K562 (cell line): ENCODE measurements around the gene CYCS. TPM values are rescaled to one million over a fixed set of nuclear protein-coding genes. Genes with fewer than 3 reads are reported as not detected.

Experiments
- ATAC-seq: fragments of 200-7000 bp; cut with Tn5 transposase; 3 replicates; pipeline ENCODE4 v1.9.1; 2020; ENCODE audit warnings: moderate library complexity
- BruUV-seq: library from RNA; stranded (reverse); fragments of 400-500 nt; replicated peaks from 2 replicates; lab custom pipeline; 2021; lab: Mats Ljungman, UMichigan
- CTCF ChIA-PET: fragments of 300-600 bp; formaldehyde crosslinking; extraction: SDS; loops from one replicate; lab custom pipeline; 2021; ENCODE audit warnings: low intra/inter-chr PET ratio; lab: Yijun Ruan, JAX
- POLR2A ChIA-PET: fragments of 300-600, 350-650 bp; sonication (Branson Sonifier 250); formaldehyde crosslinking; extraction: SDS; loops from one replicate; lab custom pipeline; 2021; ENCODE audit warnings: antibody characterized with exemption, inconsistent platforms; lab: Yijun Ruan, JAX
- DNase-seq, 4 experiments: peaks; one replicate each; pipeline versions ENCODE4 v3.0.0 to v3.0.0-alpha.2; 2011 to 2018; ENCODE audit warnings: low spot score in 3 of 4, mixed read lengths in 3 of 4; ENCODE audit errors: extremely low read depth in 1 of 4
- FAIRE-seq: peaks from 2 replicates; lab custom pipeline; 2011; peaks lifted over from hg19 to GRCh38; lab: Jason Lieb, UNC
- H2AFZ ChIP-seq: 2 replicates; pipeline ENCODE4 v1.6.0; 2011; ENCODE audit warnings: low read depth, low read length, control low read depth, inconsistent platforms
- H3K27ac ChIP-seq: fragments of 200-600 bp; 3 replicates; pipeline ENCODE4 v1.8.0; 2011; ENCODE audit warnings: low read depth, mild to moderate bottlenecking, control low read depth, inconsistent platforms, low read length, moderate library complexity, mixed read lengths; ENCODE audit errors: extremely low read depth
- H3K27me3 ChIP-seq, 2 experiments: fragments of 300-600 bp in 1 of 2; 2 replicates in 1 of 2; 3 replicates in 1 of 2; pipeline versions ENCODE4 v1.6.0 to v1.8.0; 2011; ENCODE audit warnings: inconsistent platforms in 2 of 2, low read length in 2 of 2, mild to moderate bottlenecking in 1 of 2, mixed read lengths in 1 of 2, moderate library complexity in 1 of 2; ENCODE audit not compliant: control insufficient read depth in 2 of 2, insufficient read depth in 2 of 2
- H3K36me3 ChIP-seq: fragments of 300-600 bp; 3 replicates; pipeline ENCODE4 v1.8.0; 2011; ENCODE audit warnings: mild to moderate bottlenecking, low read length, inconsistent platforms; ENCODE audit not compliant: control insufficient read depth, insufficient read depth
- H3K4me1 ChIP-seq, 2 experiments: fragments of 200-600 bp in 1 of 2; replicated peaks in 1 of 2; 2 replicates in 1 of 2; 3 replicates in 1 of 2; pipeline versions ENCODE4 v1.5.1 to v1.8.0; 2011; ENCODE audit warnings: inconsistent platforms in 2 of 2, low read length in 2 of 2, mild to moderate bottlenecking in 1 of 2, mixed read lengths in 1 of 2, moderate library complexity in 1 of 2; ENCODE audit not compliant: control insufficient read depth in 2 of 2, insufficient read depth in 2 of 2
- H3K4me2 ChIP-seq: 2 replicates; pipeline ENCODE4 v1.6.1; 2011; ENCODE audit warnings: low read length, control low read depth, inconsistent platforms, mixed read lengths; ENCODE audit not compliant: insufficient read depth
- H3K4me3 ChIP-seq: fragments of 200-600 bp; sonication (generic), shearing (Covaris generic); 2 replicates; pipeline ENCODE4 v1.5.1; 2016; ENCODE audit warnings: control low read depth, inconsistent platforms
- H3K79me2 ChIP-seq: fragments of 200-600 bp; 3 replicates; pipeline ENCODE4 v1.8.0; 2011; ENCODE audit warnings: low read length, inconsistent platforms; ENCODE audit not compliant: control insufficient read depth, insufficient read depth
- H3K9ac ChIP-seq, 2 experiments: 2 replicates each; pipeline versions ENCODE4 v1.6.0 to v1.6.1; 2011; ENCODE audit warnings: low read depth in 2 of 2, low read length in 2 of 2, control low read depth in 1 of 2, inconsistent platforms in 1 of 2, mild to moderate bottlenecking in 1 of 2, mixed read lengths in 1 of 2; ENCODE audit not compliant: insufficient read depth in 1 of 2
- H3K9me1 ChIP-seq: one replicate; pipeline ENCODE4 v1.6.0; 2011; ENCODE audit warnings: inconsistent platforms, mild to moderate bottlenecking, low read length, moderate library complexity; ENCODE audit not compliant: control insufficient read depth, insufficient read depth
- H3K9me3 ChIP-seq: replicated peaks from 2 replicates; pipeline ENCODE4 v1.5.1; 2011; ENCODE audit warnings: low read depth, low read length, inconsistent platforms; ENCODE audit not compliant: control insufficient read depth, insufficient read depth
- H4K20me1 ChIP-seq: replicated peaks from 2 replicates; pipeline ENCODE4 v1.6.1; 2011; ENCODE audit warnings: low read length, inconsistent platforms, mixed read lengths; ENCODE audit not compliant: control insufficient read depth, insufficient read depth
- MTA1 ChIP-seq: fragments of 450-650 bp; IDR thresholded peaks from 2 replicates; pipeline ENCODE4 v1.6.1; 2017; ENCODE audit warnings: borderline replicate concordance
- POLR2B ChIP-seq: fragments of 450-650 bp; IDR thresholded peaks from 2 replicates; pipeline ENCODE4 v1.6.1; 2018; ENCODE audit warnings: low read depth; ENCODE audit not compliant: partially characterized antibody
- RAD51 ChIP-seq: fragments of 450-650 bp; IDR thresholded peaks from 2 replicates; pipeline ENCODE4 v1.7.1; 2016; ENCODE audit warnings: low read depth, mild to moderate bottlenecking, borderline replicate concordance
- SRSF1 ChIP-seq: fragments of 200-400 bp; formaldehyde crosslinking; IDR thresholded peaks from 2 replicates; pipeline ENCODE4 v1.6.1; 2017; ENCODE audit warnings: mild to moderate bottlenecking, low read depth, low read length, moderate library complexity
- SRSF9 ChIP-seq: fragments of 200-400 bp; formaldehyde crosslinking; IDR thresholded peaks from 2 replicates; pipeline ENCODE4 v1.6.1; 2017; ENCODE audit warnings: low read depth, low read length, borderline replicate concordance
- ZNF217 ChIP-seq: sonication (generic); formaldehyde crosslinking; IDR thresholded peaks from 2 replicates; pipeline ENCODE4 v1.8.0; 2022; ENCODE audit warnings: mild to moderate bottlenecking, missing genetic modification reagents
- ZNF274 ChIP-seq: IDR thresholded peaks from 2 replicates; pipeline ENCODE4 v1.6.1; 2011; ENCODE audit warnings: low read depth, mild to moderate bottlenecking, low read length, moderate library complexity, borderline replicate concordance
- ZNF316 ChIP-seq: fragments of 450-650 bp; IDR thresholded peaks from 2 replicates; pipeline ENCODE4 v1.6.1; 2016
- ZNF589 ChIP-seq: fragments of 200-800 bp; sonication (Bioruptor generic); IDR thresholded peaks from 2 replicates; pipeline ENCODE4 v1.6.1; 2016; ENCODE audit warnings: low read depth, missing genetic modification characterization, missing compliant biosample characterization
- WGBS: fragments of 100-300 bp; shearing (Covaris generic); methylation state at CpG from one replicate; pipeline ENCODE4 v1.1.6; 2016; ENCODE audit warnings: low coverage, mixed read lengths; ENCODE audit not compliant: insufficient coverage; ENCODE audit errors: missing lambda C conversion rate; 5-methylcytosine and 5-hydroxymethylcytosine counted together
- in situ Hi-C: fragments of 300-500 bp; cut with MboI; formaldehyde crosslinking; loops from 4 replicates; pipeline ENCODE4 v1.15.0; 2018; ENCODE audit warnings: inconsistent platforms, mixed read lengths
- intact Hi-C: fragments of 100-400 bp; cut with micrococcal nuclease; formaldehyde crosslinking; loops from 2 replicates; pipeline ENCODE4 v1.14.2; 2022
- polyA plus RNA-seq, 8 experiments: library from polyadenylated mRNA; depleted of rRNA in 4 of 8; stranded (reverse) in 5 of 8; unstranded in 3 of 8; fragments of >200 nt; fragmentation: Nextera tagmentation in 2 of 8; fragmentation: Illumina TruSeq in 1 of 8; extraction: Ambion mirVana in 2 of 8; extraction: Trizol in 1 of 8; gene quantifications; 2 replicates each; pipeline versions ENCODE4 v1.2.1 to v1.2.3, GENCODE V29; 2011 to 2014; ENCODE audit warnings: inconsistent platforms in 1 of 8, missing spikeins in 1 of 8
- total RNA-seq, 7 experiments: library from RNA; depleted of rRNA in 6 of 7; stranded (reverse); fragments of >200 nt in 6 of 7; fragmentation: Illumina TruSeq in 2 of 7; extraction: Trizol in 2 of 7; gene quantifications; 2 replicates each; pipeline versions ENCODE4 v1.2.1 to v1.2.3, GENCODE V29; 2011 to 2021; ENCODE audit warnings: low replicate concordance in 1 of 7
- TF ChIP-seq, protein P1 (sequence below): fragments of 450-650 bp; IDR thresholded peaks from 2 replicates; pipeline ENCODE4 v1.6.1; 2016; ENCODE audit warnings: mild to moderate bottlenecking, moderate library complexity
- TF ChIP-seq, protein P2 (sequence below): fragments of 450-650 bp; formaldehyde crosslinking; IDR thresholded peaks from 2 replicates; pipeline ENCODE4 v1.4.0; 2020; ENCODE audit warnings: mild to moderate bottlenecking, moderate library complexity

Gene CYCS
- total and polyA plus RNA-seq, 9 of the 15 experiments (the other 6 are each of a cell fraction or from before 2014, with no cell fraction given) = 206 to 1,425 (median 438) TPM

DNA sequence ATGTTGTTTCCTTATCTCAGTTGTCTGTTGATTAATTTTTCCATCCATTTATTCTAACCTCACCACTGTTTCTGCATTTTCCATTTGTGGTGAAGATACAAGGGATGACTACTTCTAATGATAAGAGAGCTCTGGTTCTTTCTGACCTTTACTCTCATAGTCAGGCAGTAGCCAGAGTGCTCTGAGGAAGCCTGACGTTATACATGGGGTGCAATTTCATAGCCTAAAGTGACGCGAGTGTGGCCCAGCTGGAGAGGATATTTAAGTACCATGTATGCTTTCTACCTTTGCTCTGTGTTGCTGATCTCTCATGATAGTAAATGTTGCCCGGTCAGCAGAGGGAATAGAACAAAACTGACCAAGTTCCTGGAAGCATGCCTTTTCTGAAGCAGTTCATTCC is 33.9 kb upstream of the CYCS start:
- ChIA-PET CTCF (interaction anchor here (1.0 to 1.8 kb wide), 2 partner anchors 407 to 1612 kb away, joined by 4 to 5 read pairs; no protein-coding TSS in a partner anchor), POLR2A (interaction anchor here (0.6 to 1.5 kb wide), 2 partner anchors 24 to 34 kb away, joined by 3 to 7 read pairs; partner anchors contain the start of gene CYCS)
- H3K36me3 ChIP-seq = no peaks in the 10 kb centered on the region
- no peak overlapping the region for H3K4me3 ChIP-seq
- no peak overlapping the region for H3K27ac ChIP-seq
- no peaks in the 10 kb centered on the region for H3K4me1 ChIP-seq
- FAIRE-seq (no peak), DNase-seq (no peak), ATAC-seq (no peak)
- intact Hi-C loops (no loop called here), in situ Hi-C loops (no loop called here)
- H4K20me1 ChIP-seq = no peaks in the 10 kb centered on the region
- BruUV-seq = no TSS peak
- H3K9me1 ChIP-seq = no peaks in the 10 kb centered on the region
- no peak overlapping the region for H2AFZ ChIP-seq
- H3K9me3 ChIP-seq = no peaks in the 10 kb centered on the region
- H3K9ac ChIP-seq = no peak overlapping the region
- H3K27me3 ChIP-seq = no peaks in the 10 kb centered on the region
- WGBS = 42% methylated on average over 4 of the region's 4 CpGs
- H3K79me2 ChIP-seq = no peaks in the 10 kb centered on the region
- H3K4me2 ChIP-seq = no peak overlapping the region
- TF ChIP-seq, protein P1, sequence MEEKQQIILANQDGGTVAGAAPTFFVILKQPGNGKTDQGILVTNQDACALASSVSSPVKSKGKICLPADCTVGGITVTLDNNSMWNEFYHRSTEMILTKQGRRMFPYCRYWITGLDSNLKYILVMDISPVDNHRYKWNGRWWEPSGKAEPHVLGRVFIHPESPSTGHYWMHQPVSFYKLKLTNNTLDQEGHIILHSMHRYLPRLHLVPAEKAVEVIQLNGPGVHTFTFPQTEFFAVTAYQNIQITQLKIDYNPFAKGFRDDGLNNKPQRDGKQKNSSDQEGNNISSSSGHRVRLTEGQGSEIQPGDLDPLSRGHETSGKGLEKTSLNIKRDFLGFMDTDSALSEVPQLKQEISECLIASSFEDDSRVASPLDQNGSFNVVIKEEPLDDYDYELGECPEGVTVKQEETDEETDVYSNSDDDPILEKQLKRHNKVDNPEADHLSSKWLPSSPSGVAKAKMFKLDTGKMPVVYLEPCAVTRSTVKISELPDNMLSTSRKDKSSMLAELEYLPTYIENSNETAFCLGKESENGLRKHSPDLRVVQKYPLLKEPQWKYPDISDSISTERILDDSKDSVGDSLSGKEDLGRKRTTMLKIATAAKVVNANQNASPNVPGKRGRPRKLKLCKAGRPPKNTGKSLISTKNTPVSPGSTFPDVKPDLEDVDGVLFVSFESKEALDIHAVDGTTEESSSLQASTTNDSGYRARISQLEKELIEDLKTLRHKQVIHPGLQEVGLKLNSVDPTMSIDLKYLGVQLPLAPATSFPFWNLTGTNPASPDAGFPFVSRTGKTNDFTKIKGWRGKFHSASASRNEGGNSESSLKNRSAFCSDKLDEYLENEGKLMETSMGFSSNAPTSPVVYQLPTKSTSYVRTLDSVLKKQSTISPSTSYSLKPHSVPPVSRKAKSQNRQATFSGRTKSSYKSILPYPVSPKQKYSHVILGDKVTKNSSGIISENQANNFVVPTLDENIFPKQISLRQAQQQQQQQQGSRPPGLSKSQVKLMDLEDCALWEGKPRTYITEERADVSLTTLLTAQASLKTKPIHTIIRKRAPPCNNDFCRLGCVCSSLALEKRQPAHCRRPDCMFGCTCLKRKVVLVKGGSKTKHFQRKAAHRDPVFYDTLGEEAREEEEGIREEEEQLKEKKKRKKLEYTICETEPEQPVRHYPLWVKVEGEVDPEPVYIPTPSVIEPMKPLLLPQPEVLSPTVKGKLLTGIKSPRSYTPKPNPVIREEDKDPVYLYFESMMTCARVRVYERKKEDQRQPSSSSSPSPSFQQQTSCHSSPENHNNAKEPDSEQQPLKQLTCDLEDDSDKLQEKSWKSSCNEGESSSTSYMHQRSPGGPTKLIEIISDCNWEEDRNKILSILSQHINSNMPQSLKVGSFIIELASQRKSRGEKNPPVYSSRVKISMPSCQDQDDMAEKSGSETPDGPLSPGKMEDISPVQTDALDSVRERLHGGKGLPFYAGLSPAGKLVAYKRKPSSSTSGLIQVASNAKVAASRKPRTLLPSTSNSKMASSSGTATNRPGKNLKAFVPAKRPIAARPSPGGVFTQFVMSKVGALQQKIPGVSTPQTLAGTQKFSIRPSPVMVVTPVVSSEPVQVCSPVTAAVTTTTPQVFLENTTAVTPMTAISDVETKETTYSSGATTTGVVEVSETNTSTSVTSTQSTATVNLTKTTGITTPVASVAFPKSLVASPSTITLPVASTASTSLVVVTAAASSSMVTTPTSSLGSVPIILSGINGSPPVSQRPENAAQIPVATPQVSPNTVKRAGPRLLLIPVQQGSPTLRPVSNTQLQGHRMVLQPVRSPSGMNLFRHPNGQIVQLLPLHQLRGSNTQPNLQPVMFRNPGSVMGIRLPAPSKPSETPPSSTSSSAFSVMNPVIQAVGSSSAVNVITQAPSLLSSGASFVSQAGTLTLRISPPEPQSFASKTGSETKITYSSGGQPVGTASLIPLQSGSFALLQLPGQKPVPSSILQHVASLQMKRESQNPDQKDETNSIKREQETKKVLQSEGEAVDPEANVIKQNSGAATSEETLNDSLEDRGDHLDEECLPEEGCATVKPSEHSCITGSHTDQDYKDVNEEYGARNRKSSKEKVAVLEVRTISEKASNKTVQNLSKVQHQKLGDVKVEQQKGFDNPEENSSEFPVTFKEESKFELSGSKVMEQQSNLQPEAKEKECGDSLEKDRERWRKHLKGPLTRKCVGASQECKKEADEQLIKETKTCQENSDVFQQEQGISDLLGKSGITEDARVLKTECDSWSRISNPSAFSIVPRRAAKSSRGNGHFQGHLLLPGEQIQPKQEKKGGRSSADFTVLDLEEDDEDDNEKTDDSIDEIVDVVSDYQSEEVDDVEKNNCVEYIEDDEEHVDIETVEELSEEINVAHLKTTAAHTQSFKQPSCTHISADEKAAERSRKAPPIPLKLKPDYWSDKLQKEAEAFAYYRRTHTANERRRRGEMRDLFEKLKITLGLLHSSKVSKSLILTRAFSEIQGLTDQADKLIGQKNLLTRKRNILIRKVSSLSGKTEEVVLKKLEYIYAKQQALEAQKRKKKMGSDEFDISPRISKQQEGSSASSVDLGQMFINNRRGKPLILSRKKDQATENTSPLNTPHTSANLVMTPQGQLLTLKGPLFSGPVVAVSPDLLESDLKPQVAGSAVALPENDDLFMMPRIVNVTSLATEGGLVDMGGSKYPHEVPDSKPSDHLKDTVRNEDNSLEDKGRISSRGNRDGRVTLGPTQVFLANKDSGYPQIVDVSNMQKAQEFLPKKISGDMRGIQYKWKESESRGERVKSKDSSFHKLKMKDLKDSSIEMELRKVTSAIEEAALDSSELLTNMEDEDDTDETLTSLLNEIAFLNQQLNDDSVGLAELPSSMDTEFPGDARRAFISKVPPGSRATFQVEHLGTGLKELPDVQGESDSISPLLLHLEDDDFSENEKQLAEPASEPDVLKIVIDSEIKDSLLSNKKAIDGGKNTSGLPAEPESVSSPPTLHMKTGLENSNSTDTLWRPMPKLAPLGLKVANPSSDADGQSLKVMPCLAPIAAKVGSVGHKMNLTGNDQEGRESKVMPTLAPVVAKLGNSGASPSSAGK = no peak
- TF ChIP-seq SRSF1 (no peak), ZNF274 (no peak), SRSF9 (no peak), RAD51 (no peak), ZNF316 (no peak), MTA1 (no peak), ZNF589 (no peak), POLR2B (no peak), ZNF217 (CRISPR knock-in tag) (no peak)
- TF ChIP-seq, protein P2, sequence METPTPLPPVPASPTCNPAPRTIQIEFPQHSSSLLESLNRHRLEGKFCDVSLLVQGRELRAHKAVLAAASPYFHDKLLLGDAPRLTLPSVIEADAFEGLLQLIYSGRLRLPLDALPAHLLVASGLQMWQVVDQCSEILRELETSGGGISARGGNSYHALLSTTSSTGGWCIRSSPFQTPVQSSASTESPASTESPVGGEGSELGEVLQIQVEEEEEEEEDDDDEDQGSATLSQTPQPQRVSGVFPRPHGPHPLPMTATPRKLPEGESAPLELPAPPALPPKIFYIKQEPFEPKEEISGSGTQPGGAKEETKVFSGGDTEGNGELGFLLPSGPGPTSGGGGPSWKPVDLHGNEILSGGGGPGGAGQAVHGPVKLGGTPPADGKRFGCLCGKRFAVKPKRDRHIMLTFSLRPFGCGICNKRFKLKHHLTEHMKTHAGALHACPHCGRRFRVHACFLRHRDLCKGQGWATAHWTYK = no peak
